ENCODE measurements around the gene BRD1.
"Not testable (repeated sequence)": the region's sequence is repeated elsewhere in the genome, so short reads cannot be mapped to it uniquely, and the experiment has no call there.

Gene BRD1

DNA sequence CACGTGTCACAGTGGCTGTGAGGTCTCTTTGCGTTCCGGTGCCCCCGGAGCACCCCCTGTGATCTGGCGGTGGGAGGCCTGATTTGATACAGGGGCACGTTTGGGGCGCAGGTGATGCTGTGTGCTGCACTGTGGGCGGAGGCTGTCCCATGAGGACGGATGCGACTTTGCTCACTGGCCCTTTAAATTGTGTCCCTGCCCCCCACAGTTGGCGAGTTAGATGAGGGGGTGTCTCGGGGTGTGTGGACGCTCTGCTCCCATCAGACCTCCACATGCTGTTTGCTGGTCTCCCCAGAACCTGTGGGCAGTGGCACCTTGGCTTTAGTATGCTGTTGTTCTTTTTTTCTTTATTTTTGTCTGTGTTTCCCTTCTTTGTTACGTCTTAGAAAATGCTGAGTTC, 31.2 kb upstream of the BRD1 start:
- peaks cover 51% of the 10 kb centered on the region for H3K4me1 Mint-ChIP-seq
- no peaks in the 10 kb centered on the region for H3K9me3 Mint-ChIP-seq
- H3K27me3 Mint-ChIP-seq: no peaks in the 10 kb centered on the region
- ATAC-seq: no peak
- H3K27ac Mint-ChIP-seq: no peak overlapping the region
- no peak overlapping the region for H3K4me3 Mint-ChIP-seq
- no peaks in the 10 kb centered on the region for H3K36me3 Mint-ChIP-seq

DNA sequence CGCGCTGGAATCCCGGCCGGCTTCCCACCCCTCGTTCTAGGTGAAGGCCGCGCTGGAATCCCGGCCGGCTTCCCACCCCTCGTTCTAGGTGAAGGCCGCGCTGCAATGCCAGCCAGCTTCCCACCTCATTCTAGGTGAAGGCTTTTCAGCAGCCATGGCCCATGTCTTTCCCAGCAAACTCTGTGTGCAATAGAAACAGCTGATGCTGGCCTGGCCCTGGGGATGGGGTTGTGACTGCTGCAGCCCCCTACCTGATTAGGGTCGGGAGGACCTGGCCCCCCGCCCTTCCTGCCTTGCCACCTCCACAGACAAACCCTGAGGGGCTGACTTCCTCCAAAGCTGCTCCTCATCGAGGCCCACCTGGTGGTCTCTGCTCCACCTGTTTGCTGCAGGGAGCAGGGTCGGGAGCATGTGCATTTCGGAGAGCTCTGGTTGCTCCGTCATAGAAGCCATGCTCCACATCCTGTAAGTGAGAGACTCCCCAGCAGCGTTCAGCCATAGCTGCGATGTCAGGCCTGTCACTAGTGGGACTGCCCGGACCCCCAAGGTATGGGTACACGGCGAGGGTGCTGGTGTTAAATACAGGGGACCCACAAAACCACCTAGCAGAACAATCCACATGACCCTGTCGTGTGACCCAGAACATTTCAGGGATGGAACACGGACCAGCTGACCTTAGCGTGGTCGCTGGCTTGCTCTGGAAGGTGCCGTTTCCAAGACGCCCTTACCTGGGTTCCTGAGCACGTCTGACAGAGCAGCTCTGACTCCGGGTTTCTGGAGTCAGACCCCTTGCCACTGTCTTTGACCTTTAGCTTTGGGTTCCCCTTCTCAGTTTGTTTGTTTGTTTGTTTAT, 29.3 kb upstream of the BRD1 start:
- ATAC-seq: no peak
- Mint-ChIP-seq H3K27ac (no peak overlapping the region), H3K4me3 (no peak overlapping the region), H3K36me3 (no peaks in the 10 kb centered on the region), H3K27me3 (peaks cover 1% of the 10 kb centered on the region), H3K4me1 (peaks cover 51% of the 10 kb centered on the region), H3K9me3 (no peaks in the 10 kb centered on the region)

DNA sequence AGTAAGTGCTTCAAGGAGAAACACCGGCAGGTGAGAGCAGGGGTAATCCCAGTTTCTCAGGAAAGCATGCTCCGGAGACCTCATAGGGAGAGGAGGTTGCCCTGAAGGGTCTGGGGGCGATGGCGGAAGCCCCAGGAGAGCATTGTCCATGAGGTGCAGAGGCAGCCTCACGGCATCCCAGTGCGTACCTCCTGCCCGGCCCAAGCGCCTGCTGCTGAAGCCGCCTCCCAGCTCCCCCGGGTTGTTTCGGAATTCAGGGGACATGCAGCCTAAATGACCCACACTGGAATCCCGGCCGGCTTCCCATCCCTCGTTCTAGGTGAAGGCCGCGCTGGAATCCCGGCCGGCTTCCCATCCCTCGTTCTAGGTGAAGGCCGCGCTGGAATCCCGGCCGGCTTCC, 28.7 kb upstream of the BRD1 start:
- H3K9me3 Mint-ChIP-seq: no peaks in the 10 kb centered on the region
- peaks cover 8% of the 10 kb centered on the region for H3K27me3 Mint-ChIP-seq
- H3K4me1 Mint-ChIP-seq: peaks cover 44% of the 10 kb centered on the region
- ATAC-seq: no peak
- no peak overlapping the region for H3K4me3 Mint-ChIP-seq
- no peak overlapping the region for H3K27ac Mint-ChIP-seq
- no peaks in the 10 kb centered on the region for H3K36me3 Mint-ChIP-seq

DNA sequence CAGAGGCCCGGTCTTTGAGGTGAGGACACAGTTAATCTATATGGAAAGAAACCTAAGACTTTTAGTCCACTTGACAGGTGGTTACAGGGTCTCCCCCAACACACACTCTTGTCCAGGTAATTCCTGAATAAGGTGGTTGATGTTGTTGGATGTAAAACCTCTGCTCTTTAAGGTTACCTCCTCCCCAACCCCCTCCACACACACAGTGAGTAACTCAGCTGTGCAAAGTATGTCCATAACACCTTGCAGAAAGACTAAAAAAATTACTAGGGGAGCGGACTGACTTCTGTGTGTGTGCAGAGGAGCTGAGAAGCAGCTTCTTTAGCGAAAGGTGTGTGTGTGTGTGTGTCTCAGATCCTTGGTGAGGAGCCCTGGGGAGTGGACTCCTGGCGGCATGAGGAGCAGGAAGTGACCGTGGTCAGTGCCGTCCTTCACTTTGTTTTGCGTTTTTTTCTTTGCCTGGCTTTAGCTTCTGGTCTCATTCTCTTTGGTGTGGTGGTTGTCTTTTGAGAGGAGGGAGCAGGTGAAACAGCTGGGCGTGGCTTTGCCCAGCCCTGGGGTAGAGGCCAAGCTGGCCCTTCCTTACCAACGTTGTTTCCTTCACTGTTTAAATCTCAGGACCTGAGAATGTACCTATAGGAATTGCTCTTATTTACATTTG, 27.7 kb upstream of the BRD1 start:
- H3K27me3 Mint-ChIP-seq: peaks cover 17% of the 10 kb centered on the region
- no peak for ATAC-seq

DNA sequence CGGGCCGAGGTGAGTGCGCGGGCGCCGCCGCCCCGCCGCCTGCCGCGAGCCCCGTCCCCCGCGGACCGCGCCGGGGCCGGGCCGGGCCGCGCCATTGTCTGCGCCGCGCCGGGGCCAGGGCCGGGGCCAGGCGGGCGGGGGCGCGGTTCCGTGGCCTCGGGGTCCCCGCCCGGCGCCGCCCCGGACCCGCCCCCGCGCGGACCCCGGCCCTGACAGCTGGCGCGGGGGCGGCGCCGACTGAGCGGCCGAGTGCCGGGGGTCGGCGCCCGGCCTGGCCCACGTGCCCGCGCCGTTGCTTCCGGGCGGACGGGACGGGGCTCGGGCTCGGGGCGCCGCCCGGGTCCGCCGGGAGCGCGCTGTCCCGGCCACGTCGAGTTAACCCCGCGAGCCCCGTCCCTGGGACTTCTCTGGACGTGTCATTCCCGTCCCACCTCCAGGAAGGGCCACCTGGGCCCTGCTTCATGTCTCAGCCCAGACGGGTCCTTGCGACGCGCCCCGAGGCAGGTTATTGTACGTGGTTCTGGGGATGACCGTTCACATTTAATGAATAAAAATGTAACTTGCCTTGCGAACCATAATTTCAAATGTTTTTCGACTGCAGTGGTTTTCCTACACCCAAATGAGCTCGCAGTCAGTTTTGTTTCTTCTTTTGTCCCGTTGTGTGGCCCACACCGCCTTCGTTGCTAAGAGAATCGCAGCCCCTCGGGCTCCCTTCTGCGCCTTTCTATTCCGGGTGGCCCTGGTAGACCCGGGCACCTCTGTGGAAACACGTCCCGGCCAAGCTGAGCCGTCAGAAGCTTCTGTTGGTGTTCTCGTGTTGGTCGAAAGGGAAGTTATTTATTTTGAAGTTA, 26.5 kb upstream of the BRD1 start:
- peak; percentile 63 for ATAC-seq
- H3K36me3 Mint-ChIP-seq: no peaks in the 10 kb centered on the region
- peaks cover 47% of the 10 kb centered on the region for H3K4me1 Mint-ChIP-seq
- H3K9me3 Mint-ChIP-seq: no peaks in the 10 kb centered on the region
- peak overlapping the region; percentile 96 for H3K4me3 Mint-ChIP-seq
- H3K27me3 Mint-ChIP-seq: peaks cover 26% of the 10 kb centered on the region
- peak overlapping the region; percentile 88 for H3K27ac Mint-ChIP-seq

More for the DNA sequence above, 27.7 kb upstream of the BRD1 start:
- Mint-ChIP-seq H3K4me3 (peak overlapping the region; percentile 96), H3K9me3 (no peaks in the 10 kb centered on the region), H3K4me1 (peaks cover 41% of the 10 kb centered on the region), H3K27ac (no peak overlapping the region), H3K36me3 (no peaks in the 10 kb centered on the region)

DNA sequence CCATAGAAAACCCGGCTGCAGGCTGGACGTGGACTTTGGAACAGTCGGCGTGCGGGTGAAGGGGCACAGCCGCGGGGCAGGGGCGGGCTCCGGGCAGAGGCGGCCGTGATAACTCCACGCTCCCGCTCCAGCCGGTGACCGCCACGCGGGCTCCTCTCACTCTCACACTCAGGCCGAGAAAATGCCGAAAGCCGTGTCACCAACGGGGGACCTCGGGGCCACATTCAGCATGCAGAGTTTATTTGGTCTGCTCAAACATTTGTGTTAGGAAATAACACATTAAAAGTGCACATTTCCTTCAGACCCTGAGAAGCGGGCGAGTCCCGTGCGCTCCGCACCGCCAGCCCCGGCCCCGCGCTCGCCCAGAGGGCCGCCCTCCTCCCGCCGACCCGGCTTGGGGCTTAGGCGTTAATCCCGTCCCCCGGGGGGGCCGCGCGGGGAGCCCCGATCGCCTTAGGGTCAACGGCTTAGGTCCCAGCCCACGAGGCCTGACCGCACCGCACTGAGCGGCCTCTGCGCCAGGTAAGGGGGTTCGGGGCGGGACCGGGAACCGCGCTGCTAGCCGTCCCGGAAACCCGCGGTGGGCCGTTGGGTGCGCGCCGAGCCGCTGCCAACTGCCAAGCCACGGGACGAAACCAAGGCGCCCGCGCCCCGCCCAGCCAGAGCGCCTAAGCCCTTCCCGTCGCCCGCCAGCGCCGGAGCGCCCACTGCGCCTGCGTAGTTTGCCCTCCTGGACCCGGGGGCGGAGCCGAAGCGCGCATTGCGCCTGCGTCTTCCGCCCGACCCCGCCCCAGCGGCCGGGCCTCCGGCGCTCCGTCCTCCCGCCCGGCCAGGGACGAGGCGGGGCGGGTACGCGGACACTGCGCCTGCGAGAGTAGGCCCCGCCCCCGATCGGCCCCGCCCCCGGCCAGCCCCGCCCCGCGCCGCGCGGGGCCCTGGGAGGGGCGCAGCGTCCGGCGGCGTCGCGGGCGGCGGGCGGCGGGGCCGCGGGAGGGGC, 25.5 kb upstream of the BRD1 start, which contains the start of gene ZBED4:
ZBED4 (plus strand) TSS at position 947 of the 997 bp plus-strand sequence. CDS start 29,819 bp downstream, outside the sequence.
- peak; percentile 93 for ATAC-seq
- no peaks in the 10 kb centered on the region for H3K36me3 Mint-ChIP-seq
- H3K4me1 Mint-ChIP-seq: peaks cover 37% of the 10 kb centered on the region
- peak within 1 kb of the TSS; percentile 88 for H3K27ac Mint-ChIP-seq
- no peaks in the 10 kb centered on the region for H3K9me3 Mint-ChIP-seq
- H3K27me3 Mint-ChIP-seq: peaks cover 31% of the 10 kb centered on the region
- H3K4me3 Mint-ChIP-seq: peak within 1 kb of the TSS; percentile 96

DNA sequence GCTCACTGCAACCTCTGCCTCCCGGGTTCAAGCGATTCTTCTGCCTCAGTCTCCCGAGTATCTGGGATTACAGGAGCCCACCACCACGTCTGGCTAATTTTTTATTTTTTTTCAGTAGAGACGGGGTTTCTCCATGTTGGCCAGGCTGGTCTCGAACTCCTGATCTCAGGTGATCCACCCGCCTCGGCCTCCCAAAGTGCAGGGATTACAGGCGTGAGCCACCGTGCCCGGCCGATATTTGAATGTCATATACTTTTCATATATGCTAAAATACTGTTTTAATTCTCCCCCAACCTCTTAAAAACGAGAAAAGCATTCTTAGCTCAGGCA, 24.9 kb upstream of the BRD1 start:
- H3K27ac Mint-ChIP-seq: peak overlapping the region; percentile 42
- not testable (repeated sequence) for H3K9me3 Mint-ChIP-seq, ATAC-seq, H3K36me3 Mint-ChIP-seq
- peaks cover 38% of the 10 kb centered on the region for H3K27me3 Mint-ChIP-seq
- peaks cover 35% of the 10 kb centered on the region for H3K4me1 Mint-ChIP-seq
- peak overlapping the region; percentile 75 for H3K4me3 Mint-ChIP-seq

DNA sequence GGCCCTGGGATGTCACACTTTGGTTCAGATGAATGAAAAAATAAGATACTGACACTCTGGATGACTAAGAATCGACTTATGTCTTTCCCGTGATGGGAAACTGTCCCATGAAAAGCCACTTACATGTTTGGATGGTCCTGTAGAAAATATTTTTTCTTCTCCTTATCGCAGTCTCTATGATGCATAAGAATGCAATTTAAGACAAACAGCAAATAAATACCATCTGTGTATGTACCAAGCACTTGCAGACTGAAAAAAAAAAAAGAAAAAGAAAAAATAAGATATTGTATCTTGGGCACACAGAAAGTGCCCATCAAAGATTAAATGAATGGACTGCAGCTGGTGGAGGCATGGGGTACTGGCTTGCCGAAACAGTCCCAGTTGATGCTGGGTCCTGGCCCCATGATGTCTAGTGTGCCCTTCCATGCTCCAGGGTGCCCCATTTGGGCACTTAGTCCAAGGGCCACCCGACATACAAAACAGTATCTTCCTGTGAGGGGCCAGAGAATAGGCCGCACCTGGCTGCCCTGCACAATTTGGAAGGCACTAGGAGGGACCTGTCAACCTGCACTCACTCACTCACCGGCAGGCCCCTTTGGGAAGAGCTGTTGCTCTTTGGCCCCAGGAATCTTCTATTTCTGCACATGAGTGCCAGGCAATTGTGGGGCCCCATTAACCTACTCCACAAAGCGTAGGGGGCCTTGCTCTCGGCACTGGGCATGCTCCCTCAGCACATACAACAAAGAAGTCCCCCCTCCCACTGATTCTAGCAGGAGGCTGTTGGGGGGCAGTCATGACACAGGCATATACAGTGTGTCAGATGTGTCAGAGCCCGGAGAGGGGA, 23.5 kb upstream of the BRD1 start:
- Mint-ChIP-seq H3K27ac (no peak overlapping the region), H3K4me3 (peak overlapping the region; percentile 35), H3K27me3 (peaks cover 52% of the 10 kb centered on the region), H3K36me3 (no peaks in the 10 kb centered on the region), H3K9me3 (no peaks in the 10 kb centered on the region), H3K4me1 (peaks cover 33% of the 10 kb centered on the region)
- no peak for ATAC-seq

DNA sequence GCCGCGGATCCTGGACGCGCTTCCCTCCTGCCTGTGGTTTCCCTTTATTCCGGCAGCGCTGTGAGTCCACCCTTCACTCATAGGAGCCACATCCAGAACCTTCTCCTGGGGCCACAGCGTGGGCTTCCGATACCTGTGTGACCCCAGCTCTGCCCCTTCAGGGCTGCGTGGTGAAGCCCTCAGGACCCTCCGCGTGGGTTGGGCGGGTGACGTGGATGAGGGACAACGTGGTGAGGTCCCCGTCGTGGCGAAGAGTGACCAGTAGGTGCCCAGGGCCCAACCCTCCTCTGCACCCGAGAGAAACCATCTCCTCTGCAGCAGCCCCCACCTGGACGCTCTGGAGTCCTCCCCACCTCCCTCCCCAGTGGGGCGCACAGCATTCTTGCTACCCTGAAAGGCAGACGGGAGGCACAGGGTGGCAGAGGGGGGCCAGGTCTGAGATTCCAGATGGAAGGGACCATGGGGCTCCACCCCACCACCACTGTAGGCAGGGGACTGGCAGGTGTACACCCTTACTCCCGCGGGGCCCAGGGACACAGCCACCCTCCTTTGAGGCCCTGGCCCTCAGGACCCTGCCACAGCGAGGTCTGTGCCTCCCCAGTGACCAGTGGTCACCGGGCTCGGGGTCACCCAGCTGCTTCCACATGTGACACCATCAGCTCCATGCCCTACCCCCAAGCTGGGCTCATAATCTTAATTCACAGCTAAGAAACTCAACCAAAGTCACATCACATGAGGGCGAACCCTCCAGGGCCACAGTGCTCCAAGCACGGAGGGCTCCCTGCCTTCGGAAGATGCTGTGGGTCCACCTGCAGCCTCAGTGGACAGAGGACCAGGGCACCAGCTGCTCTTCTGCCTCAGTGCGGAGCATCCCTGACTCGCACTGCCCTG, 22.6 kb upstream of the BRD1 start:
- H3K9me3 Mint-ChIP-seq: no peaks in the 10 kb centered on the region
- peaks cover 61% of the 10 kb centered on the region for H3K27me3 Mint-ChIP-seq
- peaks cover 24% of the 10 kb centered on the region for H3K4me1 Mint-ChIP-seq
- peak overlapping the region; percentile 41 for H3K4me3 Mint-ChIP-seq
- no peak overlapping the region for H3K27ac Mint-ChIP-seq
- ATAC-seq: no peak
- no peaks in the 10 kb centered on the region for H3K36me3 Mint-ChIP-seq

DNA sequence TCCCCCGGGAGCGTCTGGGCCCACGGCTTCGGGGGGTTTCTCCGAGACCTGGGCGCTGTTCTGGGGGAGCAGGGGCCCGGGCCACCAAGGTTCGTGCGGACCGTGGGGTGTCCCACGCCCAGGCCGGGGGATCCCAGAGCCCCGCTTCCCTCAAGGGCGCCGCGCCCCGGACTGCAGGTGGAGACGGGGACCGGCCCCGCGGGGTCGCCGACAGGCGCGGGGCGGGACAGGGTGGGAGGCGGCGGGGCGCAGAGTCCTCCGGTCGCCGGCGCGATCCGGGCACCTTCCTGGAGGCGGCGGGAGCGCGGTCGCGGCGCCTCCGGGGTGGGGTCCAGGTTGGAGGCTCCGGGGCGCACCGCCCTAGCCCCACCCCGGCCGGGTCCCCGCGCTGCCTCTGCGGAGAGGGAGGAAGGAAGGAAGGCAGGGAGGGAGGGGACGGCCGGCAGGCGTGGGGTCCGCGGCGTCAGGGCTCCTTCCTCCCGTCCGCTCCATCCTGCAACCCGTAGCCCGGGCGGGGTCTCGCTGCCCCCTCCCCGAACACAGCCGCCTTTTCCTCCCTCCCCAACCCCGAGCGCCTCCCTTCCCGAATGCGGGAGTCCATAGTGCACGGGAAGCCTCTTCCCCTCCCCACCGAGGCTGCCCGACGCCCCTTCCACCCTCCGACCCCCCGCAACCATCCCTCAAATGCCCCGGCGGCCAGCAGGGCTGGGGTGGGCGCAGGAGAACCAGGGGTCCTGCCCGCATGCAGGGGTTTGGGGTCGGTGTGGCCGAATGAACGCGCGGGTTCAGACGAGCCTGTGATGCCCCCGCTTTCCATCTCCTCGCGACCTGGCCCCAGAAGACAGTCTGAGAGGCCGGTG, 21.7 kb upstream of the BRD1 start:
- Mint-ChIP-seq H3K9me3 (no peaks in the 10 kb centered on the region), H3K27me3 (peaks cover 67% of the 10 kb centered on the region), H3K36me3 (no peaks in the 10 kb centered on the region), H3K27ac (no peak overlapping the region), H3K4me1 (peaks cover 16% of the 10 kb centered on the region), H3K4me3 (peak overlapping the region; percentile 41)
- no peak for ATAC-seq

DNA sequence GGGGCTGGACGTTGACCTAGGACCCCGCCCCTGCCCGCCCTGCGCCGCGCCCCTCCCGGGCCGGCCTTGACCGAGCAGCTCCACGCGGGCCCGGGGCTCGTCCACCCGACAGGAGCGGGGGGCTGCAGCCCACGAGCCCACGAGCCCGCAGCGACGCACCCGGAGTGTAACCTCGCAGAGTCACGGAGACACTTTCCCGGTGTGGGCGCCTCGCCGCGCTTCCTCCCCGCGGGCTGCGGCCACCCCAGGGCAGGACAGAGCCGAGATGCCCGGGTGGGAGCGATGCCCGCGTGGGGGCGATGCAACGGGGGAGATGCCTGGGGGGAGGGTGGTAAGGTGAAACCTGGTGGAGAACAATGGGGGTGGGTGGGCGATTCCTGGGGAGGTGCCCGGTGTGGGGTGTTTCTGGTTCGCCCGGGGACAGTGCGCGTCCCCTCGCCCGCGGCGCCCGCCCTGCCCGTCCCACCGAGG, 21.1 kb upstream of the BRD1 start:
- Mint-ChIP-seq H3K27me3 (peaks cover 67% of the 10 kb centered on the region), H3K27ac (no peak overlapping the region), H3K9me3 (no peaks in the 10 kb centered on the region), H3K4me1 (peaks cover 14% of the 10 kb centered on the region), H3K4me3 (peak overlapping the region; percentile 34), H3K36me3 (no peaks in the 10 kb centered on the region)
- ATAC-seq: no peak

Data from stimulated activated memory B cell treated with anti-CD40 and anti-IgM and Interleukin-4, amounts not matched to agents 10 μg/mL and 1 μg/mL and 100 μg/mL, for 72 hours (primary cell).